Smooth muscle cell of the brain vasculature (primary cell): ENCODE measurements around the gene HDAC6.
A peak's percentile ranks its signal among the peaks of the same experiment; 100 is the strongest.

Experiments used
- DNase-seq: peaks from one replicate; pipeline ENCODE4 v3.0.0-alpha.2; 2012; ENCODE audit warnings: low read depth, low spot score

HDAC6 gene

GRCh38 chrX:48801280-48802088, at the start of gene HDAC6:
Gene HDAC6 (plus strand): TSS chrX:48802067. CDS start chrX:48802693, 626 bp downstream.
- peak; percentile 97 for DNase-seq

GRCh38 chrX:48752498-48752897, 49.4 kb upstream of the HDAC6 start:
- DNase-seq, result no peak

- DNase-seq, result no peak
Measured at GRCh38 chrX:48753708-48754228, 48.1 kb upstream of the HDAC6 start.

- DNase-seq, result no peak
Measured at GRCh38 chrX:48754238-48754637, 47.6 kb upstream of the HDAC6 start.

- no peak for DNase-seq
Measured at GRCh38 chrX:48761674-48762471, 40.0 kb upstream of the HDAC6 start, which contains the start of gene GLOD5. Gene GLOD5 (plus strand): TSS chrX:48761747. CDS start chrX:48761791, 44 bp downstream.

- DNase-seq, result no peak
Measured at GRCh38 chrX:48769230-48769629, 32.6 kb upstream of the HDAC6 start.

GRCh38 chrX:48770296-48770695, 31.6 kb upstream of the HDAC6 start:
- DNase-seq, result no peak

- DNase-seq, result no peak
Measured at GRCh38 chrX:48772602-48773001, 29.3 kb upstream of the HDAC6 start.

GRCh38 chrX:48776818-48777439, 24.9 kb upstream of the HDAC6 start:
- DNase-seq, result no peak

- no peak for DNase-seq
Measured at GRCh38 chrX:48779399-48779798, 22.5 kb upstream of the HDAC6 start.

- DNase-seq, result no peak
Measured at GRCh38 chrX:48781705-48782104, 20.2 kb upstream of the HDAC6 start.

- no peak for DNase-seq
Measured at GRCh38 chrX:48782216-48782615, 19.7 kb upstream of the HDAC6 start.

- DNase-seq, result no peak
Measured at GRCh38 chrX:48782795-48783194, 19.1 kb upstream of the HDAC6 start.

- no peak for DNase-seq
Measured at GRCh38 chrX:48784726-48785125, 17.1 kb upstream of the HDAC6 start.

- DNase-seq, result no peak
Measured at GRCh38 chrX:48785186-48785539, 16.7 kb upstream of the HDAC6 start.

GRCh38 chrX:48785540-48786214, 16.2 kb upstream of the HDAC6 start:
- no peak for DNase-seq

GRCh38 chrX:48786341-48786800, 15.5 kb upstream of the HDAC6 start, which contains the start of gene GATA1:
Gene GATA1 (plus strand): TSS chrX:48786590. CDS start chrX:48791110, 4,520 bp downstream.
- DNase-seq, result no peak

GRCh38 chrX:48786825-48787504, 14.9 kb upstream of the HDAC6 start:
- no peak for DNase-seq

GRCh38 chrX:48787505-48788443, 14.1 kb upstream of the HDAC6 start:
- DNase-seq, result no peak
